GM06990 (cell line): ENCODE measurements around the gene ALDH3B2.

ENCODE experiments used
- DNase-seq: peaks from one replicate; pipeline ENCODE4 v3.0.0-alpha.2; 2011; ENCODE audit not compliant: insufficient read length; ENCODE audit errors: extremely low read depth
- H3K27me3 ChIP-seq: replicated peaks from 2 replicates; pipeline ENCODE4 v1.6.0; 2011; ENCODE audit warnings: low read length; ENCODE audit not compliant: control insufficient read depth, insufficient read depth
- H3K36me3 ChIP-seq: 2 replicates; pipeline ENCODE4 v1.5.1; 2011; ENCODE audit warnings: low read length; ENCODE audit not compliant: control insufficient read depth, insufficient read depth
- H3K4me3 ChIP-seq: replicated peaks from 2 replicates; pipeline ENCODE4 v1.5.1; 2011; ENCODE audit warnings: low read depth, mild to moderate bottlenecking, control low read depth, low read length
- TF ChIP-seq, protein P1 (sequence below): IDR thresholded peaks from 2 replicates; pipeline ENCODE4 v1.5.1; 2011; ENCODE audit warnings: low read length, control low read depth, mild to moderate bottlenecking, inconsistent platforms; ENCODE audit not compliant: insufficient read depth, poor library complexity, severe bottlenecking

Gene ALDH3B2

DNA sequence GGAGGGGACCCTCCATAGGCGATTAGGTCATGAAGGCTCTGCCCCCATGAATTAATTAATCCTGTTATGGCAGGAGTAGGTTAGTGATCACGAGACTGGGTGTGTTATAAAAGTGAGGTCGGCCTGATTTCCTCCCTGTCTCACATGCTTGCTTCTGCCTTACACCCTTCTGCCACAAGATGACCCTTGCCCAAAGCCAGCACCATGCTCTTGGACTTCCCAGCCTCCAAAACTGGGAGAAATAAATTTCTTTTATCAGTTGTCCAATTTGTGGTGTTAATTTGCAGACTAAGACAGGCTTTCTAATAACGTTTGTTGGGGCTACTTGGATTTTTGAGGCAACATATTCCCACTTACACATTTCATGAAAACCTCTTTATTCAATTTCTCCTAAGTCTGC is 23.4 kb upstream of the ALDH3B2 start:
- DNase-seq, result no peak
- Histone ChIP-seq H3K4me3 (no peak overlapping the region), H3K36me3 (no peaks in the 10 kb centered on the region), H3K27me3 (no peaks in the 10 kb centered on the region)
- TF ChIP-seq, protein P1, sequence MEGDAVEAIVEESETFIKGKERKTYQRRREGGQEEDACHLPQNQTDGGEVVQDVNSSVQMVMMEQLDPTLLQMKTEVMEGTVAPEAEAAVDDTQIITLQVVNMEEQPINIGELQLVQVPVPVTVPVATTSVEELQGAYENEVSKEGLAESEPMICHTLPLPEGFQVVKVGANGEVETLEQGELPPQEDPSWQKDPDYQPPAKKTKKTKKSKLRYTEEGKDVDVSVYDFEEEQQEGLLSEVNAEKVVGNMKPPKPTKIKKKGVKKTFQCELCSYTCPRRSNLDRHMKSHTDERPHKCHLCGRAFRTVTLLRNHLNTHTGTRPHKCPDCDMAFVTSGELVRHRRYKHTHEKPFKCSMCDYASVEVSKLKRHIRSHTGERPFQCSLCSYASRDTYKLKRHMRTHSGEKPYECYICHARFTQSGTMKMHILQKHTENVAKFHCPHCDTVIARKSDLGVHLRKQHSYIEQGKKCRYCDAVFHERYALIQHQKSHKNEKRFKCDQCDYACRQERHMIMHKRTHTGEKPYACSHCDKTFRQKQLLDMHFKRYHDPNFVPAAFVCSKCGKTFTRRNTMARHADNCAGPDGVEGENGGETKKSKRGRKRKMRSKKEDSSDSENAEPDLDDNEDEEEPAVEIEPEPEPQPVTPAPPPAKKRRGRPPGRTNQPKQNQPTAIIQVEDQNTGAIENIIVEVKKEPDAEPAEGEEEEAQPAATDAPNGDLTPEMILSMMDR, result no peak

DNA sequence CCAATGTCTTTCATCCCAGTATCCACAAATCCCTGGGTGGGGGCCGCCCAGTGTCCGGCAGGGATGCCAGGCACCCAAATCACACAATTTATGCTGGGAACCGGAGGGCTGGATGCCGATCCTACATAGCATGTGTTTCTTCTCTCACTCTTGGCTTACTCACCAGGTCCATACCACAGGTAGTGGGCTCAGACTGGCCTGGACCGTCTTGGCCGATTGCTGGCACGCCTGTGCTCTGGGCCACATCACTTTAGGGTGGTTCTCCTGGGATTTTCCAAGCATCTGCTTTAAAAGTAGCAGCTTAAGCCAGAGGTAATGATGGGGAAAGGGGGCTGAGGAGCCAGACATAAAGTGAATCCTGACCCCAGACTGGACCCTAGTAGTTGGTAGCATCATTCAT is 22.6 kb upstream of the ALDH3B2 start:
- TF ChIP-seq, protein P1, result no peak
- H3K4me3 ChIP-seq, result no peak overlapping the region
- no peaks in the 10 kb centered on the region for H3K27me3 ChIP-seq
- H3K36me3 ChIP-seq, result no peaks in the 10 kb centered on the region
- no peak for DNase-seq

DNA sequence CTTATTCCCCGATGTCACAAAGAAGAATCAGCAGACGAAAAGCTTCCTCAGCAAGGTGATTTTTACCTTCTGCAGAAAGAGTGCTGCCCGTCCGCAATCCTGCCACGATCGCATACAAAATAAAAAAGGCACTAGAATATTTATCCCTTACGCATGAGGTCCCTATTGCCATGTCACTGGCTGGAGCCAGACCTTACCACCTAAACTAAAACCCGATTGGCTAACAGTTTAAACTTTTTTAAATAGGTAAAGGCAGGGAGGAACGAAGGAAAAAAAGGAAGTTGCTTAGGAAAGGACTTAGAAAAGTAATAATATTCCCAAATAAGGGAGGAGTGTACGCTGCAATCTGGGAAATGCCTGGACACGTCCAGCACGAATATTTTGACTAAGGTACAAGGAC is 21.2 kb upstream of the ALDH3B2 start:
- TF ChIP-seq, protein P1, result no peak
- H3K36me3 ChIP-seq, result no peaks in the 10 kb centered on the region
- DNase-seq, result no peak

DNA sequence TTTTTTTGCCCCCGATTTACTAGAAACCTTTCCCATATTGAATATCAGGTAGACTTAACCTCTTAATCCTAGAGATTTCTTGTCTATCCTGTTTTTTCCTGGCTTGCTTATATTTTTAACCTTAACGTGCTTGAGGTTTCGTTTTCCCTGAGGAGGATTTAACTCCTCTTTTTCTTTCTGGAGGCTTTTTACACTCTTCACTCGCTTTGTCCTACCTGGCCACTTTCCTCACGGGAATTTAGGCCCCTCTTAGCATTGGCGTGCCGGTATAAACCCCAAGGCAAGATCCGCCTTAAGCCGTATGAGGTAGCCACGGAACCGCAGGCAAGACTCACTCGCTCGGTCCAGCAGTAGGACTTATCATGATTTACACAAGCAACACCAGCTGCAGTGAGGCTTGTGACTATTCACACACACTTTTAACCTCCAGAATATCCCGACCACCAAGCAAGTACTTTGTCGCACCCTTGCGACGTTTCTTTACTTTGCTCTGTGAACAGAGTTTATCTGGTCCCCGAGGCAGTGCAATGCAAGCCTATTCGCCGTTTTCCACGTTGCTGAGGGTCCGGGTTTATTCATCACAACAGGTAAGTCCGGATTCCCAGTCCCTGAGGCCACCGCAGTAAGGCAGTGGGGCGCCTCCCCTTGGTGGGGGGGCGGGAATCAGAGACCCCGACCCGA is 20.6 kb upstream of the ALDH3B2 start:
- TF ChIP-seq, protein P1, result no peak
- Histone ChIP-seq H3K4me3 (no peak overlapping the region), H3K27me3 (no peaks in the 10 kb centered on the region), H3K36me3 (no peaks in the 10 kb centered on the region)
- DNase-seq, result no peak

More for the DNA sequence above, 21.2 kb upstream of the ALDH3B2 start:
- Histone ChIP-seq H3K4me3 (no peak overlapping the region), H3K27me3 (no peaks in the 10 kb centered on the region)

DNA sequence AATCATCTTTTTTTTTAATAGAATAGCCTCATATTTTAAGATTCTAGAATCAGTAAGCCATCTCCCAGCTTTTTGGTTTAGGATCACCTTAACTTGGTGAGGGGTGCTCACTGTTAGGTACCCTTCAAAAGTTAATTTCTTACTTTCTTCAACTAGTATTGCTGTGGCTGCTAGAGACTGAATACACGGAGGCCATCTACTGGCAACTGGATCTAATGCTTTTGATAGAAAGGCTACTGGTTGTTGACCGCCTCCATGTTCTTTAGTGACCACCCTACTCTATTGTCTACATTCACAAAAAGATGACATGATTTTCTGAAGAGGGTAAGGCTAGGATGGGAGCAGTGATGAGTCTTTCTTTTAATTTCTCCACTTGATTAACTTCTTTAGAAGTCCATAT is 16.7 kb upstream of the ALDH3B2 start:
- H3K27me3 ChIP-seq, result peaks cover 2% of the 10 kb centered on the region; the same call in 1 of the 2 replicates
- TF ChIP-seq, protein P1, result peak; percentile 45
- no peaks in the 10 kb centered on the region for H3K36me3 ChIP-seq
- no peak overlapping the region for H3K4me3 ChIP-seq
- no peak for DNase-seq

DNA sequence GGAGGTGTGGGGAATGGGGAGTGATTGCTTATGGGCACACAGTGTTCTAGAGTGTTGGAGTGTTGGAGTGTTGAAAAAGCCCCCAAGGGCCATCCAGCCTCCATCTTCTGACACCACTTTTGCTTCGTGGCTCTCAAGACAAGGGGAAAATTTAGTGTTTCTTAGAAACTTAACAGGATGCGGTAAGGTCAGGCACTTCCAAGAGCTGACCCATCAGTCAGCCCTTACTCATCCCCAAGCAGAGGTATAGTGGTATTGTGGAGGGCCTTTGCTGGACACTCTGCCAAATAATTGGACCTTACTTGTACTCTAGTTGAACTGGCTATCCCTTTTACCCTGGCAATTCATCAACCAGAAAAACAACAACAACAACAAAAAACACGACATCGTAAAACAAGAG is 14.8 kb upstream of the ALDH3B2 start:
- peaks cover 2% of the 10 kb centered on the region; the same call in 1 of the 2 replicates for H3K27me3 ChIP-seq
- TF ChIP-seq, protein P1, result no peak

More for the DNA sequence above, 14.8 kb upstream of the ALDH3B2 start:
- Histone ChIP-seq H3K4me3 (no peak overlapping the region), H3K36me3 (no peaks in the 10 kb centered on the region)
- DNase-seq, result no peak
